CD4-positive, alpha-beta T cell treated with Interleukin-6 for 4 hours (primary cell): Measurements from ENCODE around the gene TRIM38.
A peak's percentile ranks its signal among the peaks of the same experiment; 100 is the strongest.
"Not testable (repeated sequence)": the region's sequence is repeated elsewhere in the genome, so short reads cannot be mapped to it uniquely, and the experiment has no call there.

Source experiments
- DNase-seq: peaks from one replicate; pipeline ENCODE4 v3.0.0-alpha.2; 2020; ENCODE audit warnings: mixed read lengths

TRIM38 gene, protein sequence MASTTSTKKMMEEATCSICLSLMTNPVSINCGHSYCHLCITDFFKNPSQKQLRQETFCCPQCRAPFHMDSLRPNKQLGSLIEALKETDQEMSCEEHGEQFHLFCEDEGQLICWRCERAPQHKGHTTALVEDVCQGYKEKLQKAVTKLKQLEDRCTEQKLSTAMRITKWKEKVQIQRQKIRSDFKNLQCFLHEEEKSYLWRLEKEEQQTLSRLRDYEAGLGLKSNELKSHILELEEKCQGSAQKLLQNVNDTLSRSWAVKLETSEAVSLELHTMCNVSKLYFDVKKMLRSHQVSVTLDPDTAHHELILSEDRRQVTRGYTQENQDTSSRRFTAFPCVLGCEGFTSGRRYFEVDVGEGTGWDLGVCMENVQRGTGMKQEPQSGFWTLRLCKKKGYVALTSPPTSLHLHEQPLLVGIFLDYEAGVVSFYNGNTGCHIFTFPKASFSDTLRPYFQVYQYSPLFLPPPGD

GRCh38 chr6:25962149-25963127 lies at the start of gene TRIM38:
TRIM38 (plus strand) TSS chr6:25962802; CDS start chr6:25966523, 3,721 bp downstream.
- DNase-seq = peak; percentile 83

DNA sequence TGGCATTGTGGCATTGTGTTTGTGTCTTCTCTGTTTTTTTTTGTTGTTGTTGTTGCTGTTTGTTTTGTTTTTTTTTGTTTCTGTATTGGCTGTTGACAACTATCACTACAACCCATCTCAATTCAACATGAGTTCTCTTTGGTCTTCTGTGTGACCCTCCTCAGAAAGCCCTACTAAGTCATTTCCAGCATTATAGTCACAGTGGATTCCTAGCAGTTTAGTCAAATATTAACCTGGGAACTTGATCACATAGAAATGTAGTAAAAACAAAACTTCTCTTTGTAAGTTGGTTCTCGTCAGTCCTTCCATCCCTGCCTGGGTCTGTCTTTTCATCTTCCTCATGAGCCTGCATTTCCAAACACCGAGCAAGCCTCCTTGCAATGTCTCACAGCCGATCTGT lies 48.9 kb upstream of the TRIM38 start:
- DNase-seq = no peak

- no peak for DNase-seq
Observed at GRCh38 chr6:25916330-25916729, 46.3 kb upstream of the TRIM38 start.

GRCh38 chr6:25916789-25917490 lies 45.7 kb upstream of the TRIM38 start:
- DNase-seq = no peak

DNA sequence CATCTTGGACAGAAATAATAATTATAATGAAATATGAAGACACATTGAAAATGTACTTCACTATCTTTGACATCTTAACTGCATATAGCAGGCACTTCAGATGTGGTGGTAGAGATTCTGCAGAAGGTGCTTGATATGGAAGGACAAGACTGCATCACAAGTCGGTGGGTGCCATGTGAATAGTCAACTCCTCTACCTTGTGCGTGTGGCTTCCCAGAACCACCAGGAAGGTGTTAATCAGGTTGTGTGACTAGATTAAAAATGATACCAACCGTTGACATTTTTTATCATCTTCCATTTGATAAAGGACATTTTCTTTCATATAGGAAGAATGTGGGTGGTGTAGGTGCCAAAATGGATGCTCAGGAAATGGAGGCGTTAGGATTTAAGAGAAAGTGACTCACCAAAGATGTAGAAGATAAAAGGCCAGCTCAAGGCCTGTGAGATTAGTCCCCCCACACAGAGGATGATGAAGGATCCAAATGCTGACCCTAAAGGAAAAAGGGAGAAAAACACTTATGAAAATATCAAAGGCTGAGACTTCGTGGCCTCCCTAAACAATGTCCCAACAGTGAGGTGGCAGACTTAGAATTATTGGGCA lies 44.4 kb upstream of the TRIM38 start:
- DNase-seq = no peak

DNA sequence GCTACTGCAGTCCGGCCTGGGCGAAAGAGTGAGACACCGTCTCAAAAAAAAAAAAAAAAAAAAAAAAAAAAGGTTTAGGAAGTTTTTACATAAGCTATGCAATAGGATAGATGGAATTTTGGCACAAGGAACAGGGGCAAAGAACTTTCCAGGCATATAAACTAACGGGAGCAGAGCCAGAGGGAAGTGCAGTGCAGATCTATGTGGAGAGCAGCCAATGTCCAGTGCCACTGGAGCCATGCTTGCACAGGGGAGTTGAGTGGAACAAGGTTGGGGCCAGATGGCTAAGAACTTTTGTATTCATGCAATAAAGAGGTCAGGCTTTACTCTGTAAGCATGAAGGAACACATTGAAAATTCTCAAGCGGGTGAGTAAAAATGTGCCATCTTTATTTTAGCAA lies 42.9 kb upstream of the TRIM38 start:
- no peak for DNase-seq

GRCh38 chr6:25921525-25922203 lies 40.9 kb upstream of the TRIM38 start:
- no peak for DNase-seq

DNA sequence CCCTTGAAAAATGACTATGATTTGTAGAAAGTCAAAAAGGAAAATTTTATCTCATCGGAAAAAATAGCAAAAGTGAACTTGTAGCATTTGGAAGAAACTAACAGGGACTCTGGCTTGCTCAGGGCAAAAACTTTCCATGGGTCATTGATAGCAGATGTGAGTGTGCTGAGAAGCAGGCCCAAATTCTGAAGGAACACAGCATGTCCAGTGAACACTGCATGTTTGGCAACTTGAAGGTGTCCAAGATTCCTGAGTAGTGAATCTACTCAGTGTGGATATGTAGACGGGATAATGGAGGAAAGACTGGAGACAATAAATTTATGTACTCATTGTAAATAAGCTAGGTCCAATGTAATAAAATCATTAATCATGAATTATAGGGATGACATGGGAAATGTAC lies 40.3 kb upstream of the TRIM38 start:
- no peak for DNase-seq

DNA sequence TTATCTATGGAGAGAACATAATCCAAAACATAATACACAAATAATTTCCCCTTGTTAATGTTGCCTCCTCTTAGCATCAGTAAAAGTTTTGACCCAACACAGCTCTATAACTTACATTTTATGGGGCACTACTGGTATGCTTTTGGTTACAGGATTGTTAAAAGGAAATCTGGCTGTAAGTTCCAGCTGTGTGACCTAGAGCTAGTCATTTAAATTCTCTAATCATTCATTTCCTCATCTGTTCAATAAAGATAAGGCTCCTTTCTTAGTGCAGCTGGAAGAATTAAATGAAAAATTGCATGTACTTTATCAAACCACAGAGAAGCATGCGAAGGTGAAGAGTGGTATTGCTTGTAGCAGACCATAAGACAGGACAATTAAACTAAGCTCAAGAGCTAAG lies 36.7 kb upstream of the TRIM38 start:
- no peak for DNase-seq

- DNase-seq = no peak
Observed at GRCh38 chr6:25927178-25927577, 35.4 kb upstream of the TRIM38 start.

- DNase-seq = no peak
Observed at GRCh38 chr6:25927756-25928216, 34.8 kb upstream of the TRIM38 start.

DNA sequence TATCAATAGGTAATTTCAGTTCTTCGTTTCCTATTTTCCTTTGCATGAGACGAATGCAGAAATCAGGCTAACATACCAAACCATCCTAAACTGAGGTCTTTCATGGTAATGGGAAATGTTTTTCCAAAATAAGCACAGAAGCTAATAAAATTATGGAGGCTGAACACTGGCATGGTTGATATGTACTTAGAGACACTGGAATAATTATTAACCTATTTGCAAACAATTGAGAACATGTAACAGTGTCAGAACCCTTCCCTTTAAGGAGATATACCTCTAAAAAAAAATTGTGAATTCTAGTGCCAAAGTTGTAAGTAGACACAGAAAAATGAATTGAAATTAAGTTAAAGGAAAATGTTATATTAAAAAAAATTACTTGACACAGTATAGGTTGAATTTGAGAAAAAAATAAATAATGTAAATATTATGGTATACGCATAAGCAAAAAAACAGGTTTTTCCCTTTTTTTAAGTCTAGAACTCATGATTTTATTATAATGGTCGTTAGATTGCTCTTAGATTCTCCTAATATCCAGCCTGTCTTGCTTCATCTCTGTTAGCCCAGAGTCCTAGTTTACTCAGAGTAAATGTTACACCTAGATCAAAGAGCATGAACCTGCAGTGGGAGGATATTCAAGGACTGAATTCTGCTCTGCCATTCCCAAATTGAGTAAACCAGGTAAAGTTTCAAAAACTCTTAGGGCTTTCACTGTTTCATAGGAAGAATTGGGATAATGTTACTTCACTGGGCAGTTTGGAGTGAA lies 33.9 kb upstream of the TRIM38 start:
- DNase-seq = no peak

DNA sequence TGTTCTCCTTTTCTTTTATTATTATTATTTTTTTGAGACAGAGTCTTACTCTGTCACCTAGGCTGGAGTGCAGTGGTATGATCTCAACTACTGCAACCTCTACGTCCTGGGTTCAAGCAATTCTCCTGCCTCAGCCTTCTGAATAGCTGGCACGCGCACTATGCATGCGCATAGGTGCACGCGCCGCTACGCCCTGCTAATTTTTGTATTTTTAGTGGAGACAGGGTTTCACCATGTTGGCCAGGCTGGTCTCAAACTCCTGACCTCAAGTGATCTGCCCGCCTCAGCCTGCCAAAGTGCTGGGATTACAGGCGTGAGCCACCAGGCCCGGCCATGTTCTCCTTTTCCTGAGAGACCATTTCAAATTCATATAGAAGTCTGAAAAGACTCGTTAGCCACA lies 32.8 kb upstream of the TRIM38 start:
- not testable (repeated sequence) for DNase-seq

- no peak for DNase-seq
Observed at GRCh38 chr6:25930532-25931410, 31.8 kb upstream of the TRIM38 start, which contains the start of gene SLC17A2. SLC17A2 (minus strand) TSS chr6:25930691; CDS start chr6:25925796, 4,895 bp downstream.

GRCh38 chr6:25931411-25931709 lies 31.2 kb upstream of the TRIM38 start:
- no peak for DNase-seq

- no peak for DNase-seq
Observed at GRCh38 chr6:25934156-25934555, 28.4 kb upstream of the TRIM38 start.

DNA sequence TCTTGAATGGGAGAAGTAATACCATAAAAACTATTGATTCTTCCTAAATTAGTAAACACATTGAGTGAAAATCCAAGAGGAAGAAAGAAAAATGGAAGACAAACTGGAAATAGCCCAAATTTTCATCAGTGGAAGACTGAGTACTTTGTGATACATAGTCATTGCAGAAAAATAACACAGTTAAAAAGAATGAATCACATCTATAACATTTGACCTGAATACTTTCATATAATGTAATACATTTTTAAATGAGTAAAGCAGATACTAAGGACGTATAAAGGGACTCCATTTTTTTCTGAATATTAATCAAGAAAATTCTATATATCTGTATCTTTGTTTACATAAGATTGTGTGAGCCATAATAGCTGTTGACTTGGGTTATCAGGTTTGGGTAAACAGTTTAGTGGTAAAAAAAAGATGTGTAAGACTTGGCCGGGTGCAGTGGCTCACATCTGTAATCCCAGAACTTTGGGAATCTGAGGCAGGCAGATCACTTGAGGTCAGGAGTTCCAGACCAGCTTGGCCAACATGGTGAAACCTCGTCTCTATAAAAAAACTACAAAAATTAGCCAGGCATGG lies 27.8 kb upstream of the TRIM38 start:
- no peak for DNase-seq

- DNase-seq = no peak
Observed at GRCh38 chr6:25935953-25936352, 26.6 kb upstream of the TRIM38 start.

DNA sequence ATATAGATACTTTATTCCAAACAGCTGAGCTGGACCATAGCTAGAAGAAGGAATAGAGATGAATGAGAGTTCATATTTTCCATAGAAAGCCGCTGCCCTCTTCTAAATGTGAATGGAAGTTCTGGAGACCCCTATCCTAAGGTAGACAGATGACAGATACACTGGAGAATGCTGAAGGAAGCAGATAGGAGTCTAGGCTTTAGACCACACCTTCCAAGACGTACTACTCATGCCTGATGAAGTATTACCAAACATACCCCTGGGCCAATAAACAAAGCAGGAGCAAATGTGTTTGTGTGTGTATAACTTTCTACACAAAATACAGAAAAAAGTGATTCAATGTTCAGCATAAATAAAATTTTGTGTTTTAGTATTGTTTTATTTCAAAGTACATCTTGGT lies 23.0 kb upstream of the TRIM38 start:
- no peak for DNase-seq
